Neuronal stem cell (in vitro differentiated cells): Measurements from ENCODE around the gene MYOG.

Source experiments
- DNase-seq: peaks from one replicate; pipeline ENCODE4 v3.0.0-alpha.2; 2013; ENCODE audit warnings: low spot score
- H2AFZ ChIP-seq: one replicate; pipeline ENCODE4 v1.6.1; 2013; ENCODE audit warnings: mild to moderate bottlenecking, low read length, inconsistent platforms
- H2AK5ac ChIP-seq: 2 replicates; pipeline ENCODE4 v1.6.1; 2013; ENCODE audit warnings: low read depth, mild to moderate bottlenecking, inconsistent platforms, low read length, moderate library complexity, mixed read lengths
- H2BK120ac ChIP-seq: 2 replicates; pipeline ENCODE4 v1.6.1; 2013; ENCODE audit warnings: low read depth, mild to moderate bottlenecking, inconsistent platforms, low read length, moderate library complexity, mixed read lengths
- H2BK12ac ChIP-seq: one replicate; pipeline ENCODE4 v1.6.1; 2013; ENCODE audit warnings: low read length, inconsistent platforms
- H2BK15ac ChIP-seq: 2 replicates; pipeline ENCODE4 v1.6.1; 2013; ENCODE audit warnings: mild to moderate bottlenecking, low read length, inconsistent platforms, mixed read lengths
- H2BK5ac ChIP-seq: one replicate; pipeline ENCODE4 v1.6.1; 2013; ENCODE audit warnings: inconsistent platforms, mild to moderate bottlenecking, low read length, moderate library complexity
- H3K14ac ChIP-seq: one replicate; pipeline ENCODE4 v1.6.1; 2013; ENCODE audit warnings: low read length, inconsistent platforms
- H3K18ac ChIP-seq: 2 replicates; pipeline ENCODE4 v1.6.1; 2013; ENCODE audit warnings: low read length, inconsistent platforms
- H3K23ac ChIP-seq: 2 replicates; pipeline ENCODE4 v1.6.1; 2013; ENCODE audit warnings: low read depth, mild to moderate bottlenecking, mixed read lengths, low read length, inconsistent platforms; ENCODE audit not compliant: poor library complexity
- H3K27ac ChIP-seq: replicated peaks from 3 replicates; pipeline ENCODE4 v1.5.1; 2013; ENCODE audit warnings: low read length, inconsistent platforms
- H3K27me3 ChIP-seq, 3 experiments: 2 replicates each; pipeline ENCODE4 v1.6.1; 2013; ENCODE audit warnings: low read length in 3 of 3, mild to moderate bottlenecking in 2 of 3, inconsistent platforms in 1 of 3, low read depth in 1 of 3, mixed read lengths in 1 of 3, moderate library complexity in 1 of 3; ENCODE audit not compliant: control insufficient read depth in 3 of 3, insufficient read depth in 3 of 3
- H3K36me3 ChIP-seq, 2 donors: replicated peaks in 1 of 2; 2 replicates each; pipeline ENCODE4 v1.6.1; 2013; ENCODE audit warnings: low read length in 2 of 2; ENCODE audit not compliant: control insufficient read depth in 2 of 2, insufficient read depth in 2 of 2
- H3K4ac ChIP-seq: 2 replicates; pipeline ENCODE4 v1.6.1; 2013; ENCODE audit warnings: inconsistent platforms, mild to moderate bottlenecking, low read length, moderate library complexity
- H3K4me1 ChIP-seq, 2 donors: 1 replicate in 1 of 2; 2 replicates in 1 of 2; pipeline ENCODE4 v1.6.1; 2013; ENCODE audit warnings: low read length in 2 of 2, low read depth in 1 of 2; ENCODE audit not compliant: control insufficient read depth in 2 of 2, insufficient read depth in 1 of 2
- H3K4me2 ChIP-seq: one replicate; pipeline ENCODE4 v1.6.1; 2013; ENCODE audit warnings: mild to moderate bottlenecking, low read length, inconsistent platforms; ENCODE audit not compliant: insufficient read depth, poor library complexity, severe bottlenecking
- H3K4me3 ChIP-seq, 2 donors: 2 replicates each; pipeline ENCODE4 v1.5.1; 2013; ENCODE audit warnings: low read length in 2 of 2, mild to moderate bottlenecking in 2 of 2, inconsistent platforms in 1 of 2, moderate library complexity in 1 of 2
- H3K79me1 ChIP-seq: one replicate; pipeline ENCODE4 v1.6.1; 2013; ENCODE audit warnings: low read depth, mild to moderate bottlenecking, inconsistent platforms, low read length, moderate library complexity
- H3K9ac ChIP-seq: one replicate; pipeline ENCODE4 v1.6.1; 2013; ENCODE audit warnings: mild to moderate bottlenecking, low read depth, low read length, inconsistent platforms; ENCODE audit not compliant: poor library complexity
- H3K9me3 ChIP-seq, 2 donors: replicated peaks in 1 of 2; 2 replicates each; pipeline versions ENCODE3 to v1.6.1; 2013; ENCODE audit warnings: low read length in 2 of 2, mild to moderate bottlenecking in 2 of 2, inconsistent platforms in 1 of 2, low read depth in 1 of 2, mixed read lengths in 1 of 2, moderate library complexity in 1 of 2; ENCODE audit not compliant: control insufficient read depth in 2 of 2, insufficient read depth in 1 of 2
- H4K8ac ChIP-seq: one replicate; pipeline ENCODE4 v1.6.1; 2013; ENCODE audit warnings: low read depth, mild to moderate bottlenecking, inconsistent platforms, low read length, moderate library complexity
- H4K91ac ChIP-seq: one replicate; pipeline ENCODE4 v1.6.1; 2013; ENCODE audit warnings: low read length, low read depth, mild to moderate bottlenecking, inconsistent platforms; ENCODE audit not compliant: poor library complexity
- WGBS, 2 donors: extraction: QIAGEN DNeasy Blood & Tissue Kit; methylation state at CpG; one replicate each; pipeline ENCODE4 v1.1.7; 2013; ENCODE audit warnings: missing lambda C conversion rate in 2 of 2, mixed read lengths in 1 of 2; ENCODE audit not compliant: insufficient read length in 2 of 2, insufficient replicate concordance in 1 of 2; ENCODE audit errors: extremely low coverage in 2 of 2; 5-methylcytosine and 5-hydroxymethylcytosine counted together

Gene MYOG

GRCh38 chr1:203127666-203128430 is 42.0 kb upstream of the MYOG start, which contains the start of gene ADORA1:
ADORA1 (plus strand) TSS chr1:203127726; CDS start chr1:203128842, 1,116 bp downstream.
- WGBS, 2 donors: no CpG with 5 or more reads among the region's 51 CpGs
- H3K27me3 ChIP-seq: peaks cover 0 to 57% (median 15%) of the 10 kb centered on the region in 3 experiments
- H3K36me3 ChIP-seq: no peaks in the 10 kb centered on the region
- H2AFZ ChIP-seq: peak within 1 kb of the TSS; percentile 97
- peak within 1 kb of the TSS; percentile 68 for H3K9ac ChIP-seq
- H3K4me2 ChIP-seq: peak within 1 kb of the TSS; percentile 79
- no peaks in the 10 kb centered on the region for H3K9me3 ChIP-seq
- H3K23ac ChIP-seq: peak within 1 kb of the TSS; percentile 90
- H3K79me1 ChIP-seq: no peaks in the 10 kb centered on the region
- H4K8ac ChIP-seq: peak within 1 kb of the TSS; percentile 3
- peak within 1 kb of the TSS; percentile 29 for H2BK15ac ChIP-seq
- peaks cover 9 to 22% of the 10 kb centered on the region in 2 donors for H3K4me1 ChIP-seq
- no peak within 1 kb of the TSS for H3K14ac ChIP-seq
- peak within 1 kb of the TSS; percentile 59 for H2BK5ac ChIP-seq
- H4K91ac ChIP-seq: no peak within 1 kb of the TSS
- peak within 1 kb of the TSS; percentile 98 for H2BK12ac ChIP-seq
- no peak within 1 kb of the TSS for H3K27ac ChIP-seq
- peak within 1 kb of the TSS; percentile 77 for H2BK120ac ChIP-seq
- no peak within 1 kb of the TSS for H3K4ac ChIP-seq
- DNase-seq: peak; percentile 57
- peak within 1 kb of the TSS; percentile 41 to 72 for H3K4me3 ChIP-seq
- H3K18ac ChIP-seq: peak within 1 kb of the TSS; percentile 92
- peak within 1 kb of the TSS; percentile 68 for H2AK5ac ChIP-seq

DNA sequence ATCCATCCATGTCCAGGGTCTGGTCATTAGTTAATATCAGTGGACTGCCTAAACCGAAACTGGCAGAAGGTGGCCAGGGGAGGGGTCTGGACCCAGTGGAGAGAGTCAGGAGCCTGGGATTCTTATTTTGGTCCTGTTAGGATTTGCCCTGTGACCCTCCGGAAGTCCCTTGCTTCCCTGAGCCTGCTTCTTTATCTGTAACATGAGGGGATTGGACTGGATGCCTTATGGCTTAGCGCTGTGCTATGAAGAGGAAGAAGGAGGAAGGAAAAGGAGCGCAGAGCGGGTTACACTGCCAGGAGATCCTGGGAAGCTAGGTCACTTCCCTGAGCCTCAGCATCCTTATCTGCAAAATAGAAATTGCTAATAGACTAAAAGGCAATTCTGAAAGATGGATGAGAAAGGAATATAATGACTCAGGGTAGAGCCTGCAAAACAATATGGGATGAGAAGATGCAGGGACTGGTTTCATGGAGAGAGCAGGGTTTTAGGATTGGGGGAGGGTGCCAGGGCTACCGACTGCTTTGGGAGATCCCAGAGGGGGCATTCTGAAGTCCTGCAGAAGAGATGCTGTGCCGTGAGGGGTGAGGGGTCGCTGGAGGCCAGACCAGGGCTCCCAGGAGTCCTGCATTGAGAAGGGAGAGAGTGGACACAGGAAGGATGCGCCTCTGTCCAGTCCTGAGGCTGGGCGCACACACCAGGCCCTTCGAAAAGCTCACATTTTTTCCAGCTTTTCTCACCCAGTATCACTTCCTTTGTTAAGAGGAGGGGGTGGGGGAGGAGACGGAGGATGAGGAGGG is 41.3 kb upstream of the MYOG start:
- Histone ChIP-seq H3K79me1 (no peaks in the 10 kb centered on the region), H3K9me3 (no peaks in the 10 kb centered on the region), H3K4me3 (peak overlapping the region; percentile 41 to 43), H3K9ac (peak overlapping the region; percentile 45), H3K27me3 (peaks cover 0 to 63% (median 15%) of the 10 kb centered on the region in 3 experiments), H3K4me1 (peaks cover 9 to 22% of the 10 kb centered on the region in 2 donors), H4K91ac (no peak overlapping the region), H2AFZ (peak overlapping the region; percentile 97), H2AK5ac (peak overlapping the region; percentile 7), H3K36me3 (no peaks in the 10 kb centered on the region), H2BK15ac (peak overlapping the region; percentile 29), H3K4me2 (peak overlapping the region; percentile 79), H3K4ac (no peak overlapping the region), H3K18ac (peak overlapping the region; percentile 86), H3K14ac (no peak overlapping the region), H2BK120ac (peak overlapping the region; percentile 62), H3K27ac (no peak overlapping the region), H2BK5ac (no peak overlapping the region), H3K23ac (no peak overlapping the region), H2BK12ac (no peak overlapping the region), H4K8ac (peak overlapping the region; percentile 3)
- WGBS, 2 donors: no CpG with 5 or more reads among the region's 12 CpGs
- no peak for DNase-seq

GRCh38 chr1:203126151-203126865 is 40.5 kb upstream of the MYOG start:
- Histone ChIP-seq H3K79me1 (no peaks in the 10 kb centered on the region), H3K9me3 (no peaks in the 10 kb centered on the region), H3K27ac (no peak overlapping the region), H2AFZ (peak overlapping the region; percentile 26), H2BK15ac (peak overlapping the region; percentile 29), H3K14ac (no peak overlapping the region), H2BK5ac (no peak overlapping the region), H3K4me1 (peaks cover 9 to 22% of the 10 kb centered on the region in 2 donors), H3K9ac (no peak overlapping the region), H3K4me3 (no peak overlapping the region), H4K8ac (peak overlapping the region; percentile 3), H3K27me3 (peaks cover 0 to 65% (median 15%) of the 10 kb centered on the region in 3 experiments), H3K23ac (no peak overlapping the region), H2BK12ac (no peak overlapping the region), H3K4me2 (no peak overlapping the region), H4K91ac (no peak overlapping the region), H2AK5ac (peak overlapping the region; percentile 7), H3K36me3 (no peaks in the 10 kb centered on the region), H2BK120ac (no peak overlapping the region), H3K18ac (peak overlapping the region; percentile 48), H3K4ac (no peak overlapping the region)
- peak; percentile 18 for DNase-seq
- no CpG with 5 or more reads among the region's 8 CpGs for WGBS, 2 donors
